HEK293 (cell line): ENCODE measurements around the gene IBA57.

Experiments used
- CTCF ChIA-PET: fragments of 350-600 bp; formaldehyde crosslinking; extraction: SDS; loops from one replicate; lab custom pipeline; 2021; ENCODE audit warnings: antibody characterized with exemption; lab: Yijun Ruan, JAX
- POLR2A ChIA-PET: fragments of 300-600 bp; formaldehyde crosslinking; extraction: SDS; loops from one replicate; lab custom pipeline; 2020; ENCODE audit warnings: antibody characterized with exemption, inconsistent platforms; lab: Yijun Ruan, JAX
- H3K27ac ChIP-seq: fragments of 200-500 bp; sonication (Bioruptor generic); 2 replicates; pipeline ENCODE4 v1.5.1; 2014; ENCODE audit warnings: low read depth, low read length, control low read depth, inconsistent platforms; ENCODE audit errors: extremely low read depth
- H3K36me3 ChIP-seq, 2 experiments: fragments of 200-500 bp in 1 of 2; sonication (Bioruptor generic) in 1 of 2; 1 replicate in 1 of 2; 2 replicates in 1 of 2; pipeline ENCODE4 v1.5.1; 2014 to 2017; ENCODE audit warnings: inconsistent platforms in 2 of 2, low read length in 2 of 2; ENCODE audit not compliant: control insufficient read depth in 2 of 2, insufficient read depth in 1 of 2
- H3K4me1 ChIP-seq: fragments of 200-500 bp; sonication (Bioruptor generic); 2 replicates; pipeline ENCODE4 v1.5.1; 2014; ENCODE audit warnings: mild to moderate bottlenecking, low read length, inconsistent platforms; ENCODE audit not compliant: control insufficient read depth, insufficient read depth
- H3K4me3 ChIP-seq: 2 replicates; pipeline ENCODE4 v1.5.1; 2011; ENCODE audit warnings: low read depth, mild to moderate bottlenecking, control low read depth, low read length, moderate library complexity
- H3K9me3 ChIP-seq: fragments of 200-500 bp; sonication (Bioruptor generic); 2 replicates; pipeline ENCODE4 v1.5.1; 2014; ENCODE audit warnings: low read depth, low read length, inconsistent platforms; ENCODE audit not compliant: control insufficient read depth, insufficient read depth
- FEZF1 ChIP-seq: fragments of 450-650 bp; formaldehyde crosslinking; IDR thresholded peaks from 2 replicates; pipeline ENCODE4 v1.5.1; 2016; ENCODE audit warnings: missing biosample characterization, missing genetic modification characterization
- HOXD13 ChIP-seq: sonication (generic); formaldehyde crosslinking; IDR thresholded peaks from 2 replicates; pipeline ENCODE4 v1.8.0; 2022; ENCODE audit warnings: missing genetic modification reagents, borderline replicate concordance
- IKZF3 ChIP-seq: fragments of 450-650 bp; IDR thresholded peaks from 2 replicates; pipeline ENCODE4 v1.5.0; 2018; ENCODE audit warnings: missing biosample characterization, mild to moderate bottlenecking, missing genetic modification characterization, moderate library complexity
- KLF16 ChIP-seq: fragments of 450-650 bp; formaldehyde crosslinking; IDR thresholded peaks from 2 replicates; pipeline ENCODE4 v1.5.1; 2017; ENCODE audit warnings: missing biosample characterization, missing genetic modification characterization
- KLF8 ChIP-seq: fragments of 450-650 bp; formaldehyde crosslinking; IDR thresholded peaks from 2 replicates; pipeline ENCODE4 v1.5.1; 2016; ENCODE audit warnings: missing biosample characterization, missing genetic modification characterization
- MYNN ChIP-seq: fragments of 450-650 bp; formaldehyde crosslinking; IDR thresholded peaks from 2 replicates; pipeline ENCODE4 v1.5.1; 2016; ENCODE audit warnings: missing biosample characterization, missing genetic modification characterization, borderline replicate concordance
- MZF1 ChIP-seq: fragments of 450-650 bp; formaldehyde crosslinking; IDR thresholded peaks from 2 replicates; pipeline ENCODE4 v1.5.1; 2017; ENCODE audit warnings: missing biosample characterization, missing genetic modification characterization, borderline replicate concordance
- SCRT1 ChIP-seq: fragments of 450-650 bp; formaldehyde crosslinking; IDR thresholded peaks from 2 replicates; pipeline ENCODE4 v1.5.1; 2016; ENCODE audit warnings: missing biosample characterization, missing genetic modification characterization, borderline replicate concordance
- ZNF121 ChIP-seq: fragments of 450-650 bp; formaldehyde crosslinking; IDR thresholded peaks from 2 replicates; pipeline ENCODE4 v1.5.1; 2016; ENCODE audit warnings: missing biosample characterization, missing genetic modification characterization
- ZNF214 ChIP-seq: fragments of 450-650 bp; formaldehyde crosslinking; IDR thresholded peaks from 2 replicates; pipeline ENCODE4 v1.5.1; 2017; ENCODE audit warnings: missing biosample characterization, mild to moderate bottlenecking, missing genetic modification characterization, borderline replicate concordance
- ZNF513 ChIP-seq: fragments of 450-650 bp; IDR thresholded peaks from 2 replicates; pipeline ENCODE4 v1.5.1; 2018; ENCODE audit warnings: missing biosample characterization, missing genetic modification characterization
- ZNF558 ChIP-seq: fragments of 450-650 bp; formaldehyde crosslinking; IDR thresholded peaks from 2 replicates; pipeline ENCODE4 v1.5.1; 2016; ENCODE audit warnings: missing biosample characterization, missing genetic modification characterization
- ZNF621 ChIP-seq: fragments of 450-650 bp; formaldehyde crosslinking; IDR thresholded peaks from 2 replicates; pipeline ENCODE4 v1.5.1; 2017; ENCODE audit warnings: missing biosample characterization, missing genetic modification characterization
- ZNF658 ChIP-seq: fragments of 450-650 bp; formaldehyde crosslinking; IDR thresholded peaks from 2 replicates; pipeline ENCODE4; 2016; ENCODE audit warnings: missing biosample characterization, missing genetic modification characterization
- ZNF776 ChIP-seq: fragments of 450-650 bp; formaldehyde crosslinking; IDR thresholded peaks from 2 replicates; pipeline ENCODE4 v1.5.0; 2017; ENCODE audit warnings: missing biosample characterization, missing genetic modification characterization, borderline replicate concordance
- ZNF843 ChIP-seq: fragments of 450-650 bp; formaldehyde crosslinking; IDR thresholded peaks from 2 replicates; pipeline ENCODE4 v1.5.1; 2016; ENCODE audit warnings: missing biosample characterization, missing genetic modification characterization
- ZSCAN16 ChIP-seq: fragments of 450-650 bp; formaldehyde crosslinking; IDR thresholded peaks from 2 replicates; pipeline ENCODE4 v1.5.1; 2016; ENCODE audit warnings: missing biosample characterization, missing genetic modification characterization
- TF ChIP-seq, protein P1 (sequence below): fragments of 450-650 bp; IDR thresholded peaks from 2 replicates; pipeline ENCODE4 v1.5.1; 2018; ENCODE audit warnings: missing biosample characterization, mild to moderate bottlenecking, missing genetic modification characterization
- TF ChIP-seq, protein P2 (sequence below): fragments of 450-650 bp; formaldehyde crosslinking; IDR thresholded peaks from 2 replicates; pipeline ENCODE4 v1.5.1; 2017; ENCODE audit warnings: missing biosample characterization, missing genetic modification characterization

IBA57 gene

GRCh38 chr1:228177183-228177475 lies 11.5 kb downstream of the IBA57 start:
- no peak for TF ChIP-seq ZNF776 (tag by site-specific recombination)
- no peak for TF ChIP-seq KLF16 (tag by site-specific recombination)
- no peak for TF ChIP-seq ZNF658 (tag by site-specific recombination)
- TF ChIP-seq ZNF214 (tag by site-specific recombination) = no peak
- no peak overlapping the region for H3K4me3 ChIP-seq
- ChIA-PET CTCF (interaction anchor here (1.1 to 1.2 kb wide), 2 partner anchors 12 to 24 kb away, joined by 7 to 11 read pairs; partner anchors contain the start of gene IBA57), POLR2A (interaction anchor here (0.8 to 1.9 kb wide), 2 partner anchors 12 to 42 kb away, joined by 6 to 10 read pairs; partner anchors contain the start of gene IBA57)
- peaks cover 0 to 4% of the 10 kb centered on the region in 2 experiments; a peak in 1 of 3 replicates for H3K36me3 ChIP-seq
- no peak overlapping the region for H3K27ac ChIP-seq
- H3K4me1 ChIP-seq = no peaks in the 10 kb centered on the region
- H3K9me3 ChIP-seq = no peaks in the 10 kb centered on the region

GRCh38 chr1:228177721-228178710 lies 12.4 kb downstream of the IBA57 start:
- TF ChIP-seq, protein P1, sequence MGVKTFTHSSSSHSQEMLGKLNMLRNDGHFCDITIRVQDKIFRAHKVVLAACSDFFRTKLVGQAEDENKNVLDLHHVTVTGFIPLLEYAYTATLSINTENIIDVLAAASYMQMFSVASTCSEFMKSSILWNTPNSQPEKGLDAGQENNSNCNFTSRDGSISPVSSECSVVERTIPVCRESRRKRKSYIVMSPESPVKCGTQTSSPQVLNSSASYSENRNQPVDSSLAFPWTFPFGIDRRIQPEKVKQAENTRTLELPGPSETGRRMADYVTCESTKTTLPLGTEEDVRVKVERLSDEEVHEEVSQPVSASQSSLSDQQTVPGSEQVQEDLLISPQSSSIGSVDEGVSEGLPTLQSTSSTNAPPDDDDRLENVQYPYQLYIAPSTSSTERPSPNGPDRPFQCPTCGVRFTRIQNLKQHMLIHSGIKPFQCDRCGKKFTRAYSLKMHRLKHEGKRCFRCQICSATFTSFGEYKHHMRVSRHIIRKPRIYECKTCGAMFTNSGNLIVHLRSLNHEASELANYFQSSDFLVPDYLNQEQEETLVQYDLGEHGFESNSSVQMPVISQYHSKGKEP (tag by site-specific recombination) = no peak
- peak; percentile 77 for TF ChIP-seq ZNF121 (tag by site-specific recombination)
- peaks cover 0 to 4% of the 10 kb centered on the region in 2 experiments; a peak in 1 of 3 replicates for H3K36me3 ChIP-seq
- H3K4me1 ChIP-seq = no peaks in the 10 kb centered on the region
- H3K4me3 ChIP-seq = no peak overlapping the region
- no peaks in the 10 kb centered on the region for H3K9me3 ChIP-seq
- ChIA-PET CTCF (interaction anchor here (0.7 to 1.8 kb wide), 4 partner anchors 13 to 182 kb away, joined by 4 to 11 read pairs (median 4); no protein-coding TSS in a partner anchor), POLR2A (interaction anchor here (0.7 kb wide), 1 partner anchor 13 kb away, joined by 3 read pairs; the partner anchor contains the start of gene IBA57)
- H3K27ac ChIP-seq = no peak overlapping the region

DNA sequence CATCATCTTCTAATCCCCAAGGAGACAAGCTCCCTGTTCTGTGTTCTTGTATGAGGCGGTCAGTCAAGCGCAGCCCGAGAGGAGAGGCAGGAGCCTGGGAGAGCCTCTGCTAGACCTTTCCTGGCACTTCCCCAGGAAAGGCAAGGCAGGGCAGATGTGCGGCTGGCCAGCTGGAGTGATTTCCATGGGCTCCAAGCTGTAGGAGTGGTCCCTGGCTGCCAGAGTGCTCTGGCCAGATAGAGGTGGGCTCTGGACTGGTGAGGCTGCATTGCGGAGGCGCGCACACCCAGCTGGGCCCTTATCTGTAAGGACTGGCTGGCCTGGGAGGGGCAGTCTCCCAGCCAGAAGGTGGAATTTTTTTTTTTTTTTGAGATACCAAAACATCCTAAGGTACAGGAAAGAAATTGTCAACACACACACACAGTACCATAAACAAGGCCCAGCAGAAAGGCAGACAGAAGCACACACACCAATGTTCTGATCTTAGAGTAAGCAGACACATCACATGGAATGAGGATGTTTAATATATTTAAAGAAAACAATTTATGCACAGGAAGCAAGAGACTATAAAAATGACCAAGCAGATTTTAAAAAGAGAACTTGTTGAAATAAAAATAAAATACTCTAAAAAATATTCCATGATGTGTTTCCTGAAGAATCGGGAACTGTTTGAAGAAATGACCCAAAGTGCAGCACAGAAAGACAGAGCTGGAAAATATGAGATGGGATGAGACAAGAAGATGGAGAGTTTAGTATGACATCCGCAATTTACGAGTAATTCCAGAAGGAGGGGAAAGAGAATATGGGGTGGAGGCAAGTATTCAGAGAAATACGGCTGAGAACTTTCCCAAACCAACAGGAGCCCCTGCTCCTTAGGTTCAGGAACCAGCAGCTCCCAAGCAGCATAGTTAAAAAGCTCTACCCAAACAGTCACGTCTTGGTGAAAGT lies 13.4 kb downstream of the IBA57 start:
- Histone ChIP-seq H3K36me3 (peaks cover 0 to 4% of the 10 kb centered on the region in 2 experiments; a peak in 1 of 3 replicates), H3K27ac (no peak overlapping the region), H3K4me1 (no peaks in the 10 kb centered on the region), H3K9me3 (no peaks in the 10 kb centered on the region), H3K4me3 (no peak overlapping the region)
- ChIA-PET CTCF (interaction anchor here (0.6 to 2.0 kb wide), 7 partner anchors 10 to 183 kb away, joined by 3 to 9 read pairs (median 5); partner anchors contain the start of gene IBA57), POLR2A (interaction anchor here (0.9 kb wide), 1 partner anchor 14 kb away, joined by 3 read pairs; the partner anchor contains the start of gene IBA57)
- TF ChIP-seq SCRT1 (tag by site-specific recombination) (no peak), ZSCAN16 (tag by site-specific recombination) (no peak), KLF8 (tag by site-specific recombination) (no peak), ZNF558 (tag by site-specific recombination) (no peak), HOXD13 (CRISPR knock-in tag) (no peak), IKZF3 (tag by site-specific recombination) (no peak), FEZF1 (no peak), MZF1 (tag by site-specific recombination) (no peak), MYNN (tag by site-specific recombination) (no peak), ZNF621 (tag by site-specific recombination) (no peak), ZNF843 (tag by site-specific recombination) (no peak), ZNF513 (tag by site-specific recombination) (no peak)
- TF ChIP-seq, protein P2, sequence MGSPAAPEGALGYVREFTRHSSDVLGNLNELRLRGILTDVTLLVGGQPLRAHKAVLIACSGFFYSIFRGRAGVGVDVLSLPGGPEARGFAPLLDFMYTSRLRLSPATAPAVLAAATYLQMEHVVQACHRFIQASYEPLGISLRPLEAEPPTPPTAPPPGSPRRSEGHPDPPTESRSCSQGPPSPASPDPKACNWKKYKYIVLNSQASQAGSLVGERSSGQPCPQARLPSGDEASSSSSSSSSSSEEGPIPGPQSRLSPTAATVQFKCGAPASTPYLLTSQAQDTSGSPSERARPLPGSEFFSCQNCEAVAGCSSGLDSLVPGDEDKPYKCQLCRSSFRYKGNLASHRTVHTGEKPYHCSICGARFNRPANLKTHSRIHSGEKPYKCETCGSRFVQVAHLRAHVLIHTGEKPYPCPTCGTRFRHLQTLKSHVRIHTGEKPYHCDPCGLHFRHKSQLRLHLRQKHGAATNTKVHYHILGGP = no peak
